Lung (tissue), 12 donors: ENCODE data around the gene SETBP1. TPM values are rescaled to one million over a fixed set of nuclear protein-coding genes. Genes with fewer than 3 reads are reported as not detected.

Source experiments
- ATAC-seq: fragments of 200-7000 bp; cut with Tn5 transposase; one replicate; pipeline ENCODE4 v1.9.1; 2020; ENCODE audit warnings: moderate number of reproducible peaks; ENCODE audit not compliant: insufficient read depth, low FRiP score
- DNase-seq, 3 donors: peaks; one replicate each; pipeline ENCODE4 v3.0.0-alpha.2; 2013 to 2017
- H3K27ac ChIP-seq, 2 donors: one replicate each; pipeline ENCODE4 v1.5.1; 2013; ENCODE audit warnings: mild to moderate bottlenecking in 2 of 2, moderate library complexity in 2 of 2, control low read depth in 1 of 2, inconsistent platforms in 1 of 2, low read depth in 1 of 2, low read length in 1 of 2
- H3K27me3 ChIP-seq, 3 donors: one replicate each; pipeline ENCODE4 v1.5.1; 2013; ENCODE audit warnings: low read length in 2 of 3; ENCODE audit not compliant: control insufficient read depth in 3 of 3, insufficient read depth in 3 of 3
- H3K36me3 ChIP-seq, 4 donors: one replicate each; pipeline ENCODE4 v1.5.1; 2013; ENCODE audit warnings: low read length in 4 of 4, mild to moderate bottlenecking in 1 of 4, moderate library complexity in 1 of 4; ENCODE audit not compliant: control insufficient read depth in 4 of 4, insufficient read depth in 4 of 4
- H3K4me1 ChIP-seq, 5 donors: one replicate each; pipeline ENCODE4 v1.5.1; 2013; ENCODE audit warnings: low read length in 5 of 5, mild to moderate bottlenecking in 2 of 5, moderate library complexity in 1 of 5; ENCODE audit not compliant: control insufficient read depth in 5 of 5, insufficient read depth in 5 of 5
- H3K4me3 ChIP-seq: one replicate; pipeline ENCODE4 v1.5.1; 2013; ENCODE audit warnings: mild to moderate bottlenecking, control low read depth, moderate library complexity
- H3K9ac ChIP-seq, 2 donors: one replicate each; pipeline ENCODE4 v1.5.1; 2013; ENCODE audit warnings: low read length in 2 of 2, control low read depth in 1 of 2; ENCODE audit not compliant: insufficient read depth in 1 of 2
- H3K9me3 ChIP-seq, 4 donors: one replicate each; pipeline ENCODE4 v1.5.1; 2013; ENCODE audit warnings: low read length in 3 of 4, mild to moderate bottlenecking in 1 of 4, moderate library complexity in 1 of 4; ENCODE audit not compliant: control insufficient read depth in 4 of 4, insufficient read depth in 3 of 4
- CTCF ChIP-seq: IDR thresholded peaks from 2 replicates; pipeline ENCODE4 v1.5.1; 2012; ENCODE audit warnings: mild to moderate bottlenecking; ENCODE audit errors: control extremely low read depth, extremely low read depth
- WGBS, 2 donors: extraction: QIAGEN DNeasy Blood & Tissue Kit; methylation state at CpG; one replicate each; pipeline ENCODE4 v1.1.7; 2013; 5-methylcytosine and 5-hydroxymethylcytosine counted together
- polyA plus RNA-seq, 2 donors: library from polyadenylated mRNA; stranded (reverse); fragments of 200-250 nt; gene quantifications; one replicate each; pipeline ENCODE4 v1.2.1, GENCODE V29; 2013
- total RNA-seq, 2 donors: library from RNA; depleted of rRNA in 1 of 2; stranded (reverse); fragments of >200 nt in 1 of 2; gene quantifications; one replicate each; pipeline ENCODE4 v1.2.1, GENCODE V29; 2014 to 2021
- donor health status: control.
- donor health status: control.
- donor health status: Bipolar disorder and iron deficiency.
- donor health status: healthy.
- donor health status: DM: yes; HTN: yes; CAD: no.

The SETBP1 gene
- total and polyA plus RNA-seq, 4 donors: 1.6 to 43.8 (median 16.6) TPM

- no peaks in the 10 kb centered on the region for H3K9me3 ChIP-seq
- H3K36me3 ChIP-seq: peaks cover 0 to 4% (median 0%) of the 10 kb centered on the region in 4 donors
- H3K4me1 ChIP-seq: peaks cover 0 to 12% (median 6%) of the 10 kb centered on the region in 5 donors
- H3K9ac ChIP-seq: no peak overlapping the region
- H3K27me3 ChIP-seq: no peaks in the 10 kb centered on the region
- DNase-seq (no peak), ATAC-seq (no peak)
- TF ChIP-seq CTCF: no peak
- H3K4me3 ChIP-seq: no peak overlapping the region
- no peak overlapping the region for H3K27ac ChIP-seq
- 96% methylated on average over 6 of the region's 6 CpGs for WGBS, 2 donors
These were observed 139.3 kb downstream of the SETBP1 start for GRCh38 chr18:44819944-44820510.

GRCh38 chr18:44821924-44822323 lies 141.2 kb downstream of the SETBP1 start:
- H3K4me3 ChIP-seq: no peak overlapping the region
- no peaks in the 10 kb centered on the region for H3K9me3 ChIP-seq
- no peak for TF ChIP-seq CTCF
- no peak overlapping the region for H3K27ac ChIP-seq
- H3K36me3 ChIP-seq: peaks cover 0 to 4% (median 0%) of the 10 kb centered on the region in 4 donors
- DNase-seq (no peak), ATAC-seq (no peak)
- no peaks in the 10 kb centered on the region for H3K27me3 ChIP-seq
- no peak overlapping the region for H3K9ac ChIP-seq
- H3K4me1 ChIP-seq: peaks cover 4 to 24% (median 16%) of the 10 kb centered on the region in 5 donors
- 44 to 67% methylated on average over 1 of the region's 1 CpG for WGBS, 2 donors

- H3K27ac ChIP-seq: no peak overlapping the region
- WGBS, 2 donors: 45 to 57% methylated on average over 3 of the region's 3 CpGs
- no peak overlapping the region for H3K9ac ChIP-seq
- ATAC-seq (no peak), DNase-seq (no peak)
- no peaks in the 10 kb centered on the region for H3K27me3 ChIP-seq
- no peak for TF ChIP-seq CTCF
- no peaks in the 10 kb centered on the region for H3K9me3 ChIP-seq
- peaks cover 0 to 4% (median 0%) of the 10 kb centered on the region in 4 donors for H3K36me3 ChIP-seq
- H3K4me3 ChIP-seq: no peak overlapping the region
- peaks cover 4 to 21% (median 16%) of the 10 kb centered on the region in 5 donors for H3K4me1 ChIP-seq
These were observed 142.6 kb downstream of the SETBP1 start for GRCh38 chr18:44823286-44823685.

GRCh38 chr18:44823782-44824181 lies 143.1 kb downstream of the SETBP1 start:
- H3K9ac ChIP-seq: no peak overlapping the region
- H3K9me3 ChIP-seq: no peaks in the 10 kb centered on the region
- H3K4me3 ChIP-seq: no peak overlapping the region
- ATAC-seq: no peak
- H3K4me1 ChIP-seq: peaks cover 4 to 21% (median 16%) of the 10 kb centered on the region in 5 donors
- no peak overlapping the region for H3K27ac ChIP-seq
- no peak for DNase-seq
- no peaks in the 10 kb centered on the region for H3K27me3 ChIP-seq
- TF ChIP-seq CTCF: no peak
- peaks cover 0 to 4% (median 0%) of the 10 kb centered on the region in 4 donors for H3K36me3 ChIP-seq
